ENCODE results near the gene FXR2. TPM values are rescaled to one million over a fixed set of nuclear protein-coding genes. Genes with fewer than 3 reads are reported as not detected.
A peak's percentile ranks its signal among the peaks of the same experiment; 100 is the strongest.

The FXR2 gene
- polyA plus RNA-seq, 6 donors from 2014 or later = 7.8 to 20.1 (median 12.5) TPM

DNA sequence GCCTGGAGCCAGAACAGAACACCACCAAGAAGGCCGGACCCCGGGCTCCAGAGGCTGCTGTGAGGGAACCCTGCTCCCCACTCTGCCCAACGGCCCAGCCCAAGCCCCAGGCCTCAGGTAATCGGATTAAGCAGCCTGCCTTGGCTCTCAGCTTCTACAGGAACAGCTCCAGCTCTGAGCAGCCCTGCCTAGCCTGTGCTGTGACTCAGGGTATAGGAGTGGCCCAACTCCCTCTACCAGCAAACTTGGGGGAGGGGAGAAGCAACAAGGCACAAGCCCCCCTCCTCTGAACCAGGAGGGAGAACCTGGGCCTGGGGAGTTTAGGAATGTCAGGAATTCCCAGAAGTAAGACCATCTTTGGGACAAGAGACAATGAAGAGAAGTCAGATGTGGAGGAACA lies 24.0 kb downstream of the FXR2 start:
- Mint-ChIP-seq H3K4me1 (peaks cover 5 to 10% (median 6%) of the 10 kb centered on the region in 3 donors), H3K9me3 (no peaks in the 10 kb centered on the region), H3K27ac (no peak overlapping the region), H3K27me3 (no peaks in the 10 kb centered on the region), H3K36me3 (peaks cover 13 to 30% of the 10 kb centered on the region in 2 donors), H3K4me3 (no peak overlapping the region)
- DNase-seq = no peak
- ATAC-seq (ENCODE audit: low read depth in 2 of 2) = no peak

DNA sequence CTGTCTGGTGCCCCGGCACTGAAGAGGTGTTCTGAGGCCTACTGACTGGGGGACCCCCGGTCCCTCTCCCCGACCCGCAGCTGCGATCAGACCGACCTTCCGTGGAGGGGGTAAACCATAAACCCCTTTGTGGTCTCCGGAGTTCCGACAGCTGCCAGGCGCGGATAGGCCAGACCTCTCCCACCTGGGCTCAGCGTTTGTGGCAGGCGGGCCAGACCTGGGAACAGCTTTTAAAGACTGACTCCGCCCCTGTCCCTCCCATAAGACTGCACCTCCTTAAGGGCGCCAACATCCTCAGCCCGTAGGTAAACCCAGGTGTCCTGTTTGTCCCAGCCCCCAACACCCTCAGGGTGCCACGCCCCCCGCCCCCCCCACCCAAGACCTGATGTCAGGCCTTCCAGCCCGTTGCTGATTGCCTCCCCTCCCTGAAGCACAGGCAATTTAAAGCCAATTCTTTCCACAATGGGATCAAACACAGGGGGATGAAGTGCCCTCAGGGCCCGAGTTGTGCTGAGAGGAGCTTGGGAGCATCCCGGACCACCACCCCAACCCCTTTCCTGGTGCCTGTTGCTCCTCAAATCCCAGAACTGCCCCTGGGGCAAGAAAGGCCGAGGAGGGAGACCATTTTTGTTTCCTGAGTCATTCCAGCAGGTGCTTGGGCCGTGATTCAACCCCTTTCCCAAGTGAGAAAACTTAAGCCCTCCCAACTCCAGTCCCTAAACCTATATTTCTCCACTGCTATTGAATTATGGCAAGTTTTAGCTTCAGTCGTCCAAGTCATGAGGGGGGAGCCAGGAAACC lies 24.6 kb downstream of the FXR2 start, which contains the start of gene SOX15:
Gene SOX15, minus strand, starts transcription at position 204 of the 801 bp plus-strand sequence. CDS start 418 bp downstream, outside the sequence.
- Mint-ChIP-seq H3K4me3 (peak within 1 kb of the TSS in 2 of 8 donors; percentile 24 to 66), H3K4me1 (peaks cover 6 to 14% (median 11%) of the 10 kb centered on the region in 3 donors), H3K36me3 (peaks cover 13 to 30% of the 10 kb centered on the region in 2 donors), H3K27ac (peak within 1 kb of the TSS in 1 of 6 donors; percentile 26), H3K27me3 (no peaks in the 10 kb centered on the region), H3K9me3 (no peaks in the 10 kb centered on the region)
- DNase-seq = no peak
- ATAC-seq (ENCODE audit: low read depth in 2 of 2) = no peak

DNA sequence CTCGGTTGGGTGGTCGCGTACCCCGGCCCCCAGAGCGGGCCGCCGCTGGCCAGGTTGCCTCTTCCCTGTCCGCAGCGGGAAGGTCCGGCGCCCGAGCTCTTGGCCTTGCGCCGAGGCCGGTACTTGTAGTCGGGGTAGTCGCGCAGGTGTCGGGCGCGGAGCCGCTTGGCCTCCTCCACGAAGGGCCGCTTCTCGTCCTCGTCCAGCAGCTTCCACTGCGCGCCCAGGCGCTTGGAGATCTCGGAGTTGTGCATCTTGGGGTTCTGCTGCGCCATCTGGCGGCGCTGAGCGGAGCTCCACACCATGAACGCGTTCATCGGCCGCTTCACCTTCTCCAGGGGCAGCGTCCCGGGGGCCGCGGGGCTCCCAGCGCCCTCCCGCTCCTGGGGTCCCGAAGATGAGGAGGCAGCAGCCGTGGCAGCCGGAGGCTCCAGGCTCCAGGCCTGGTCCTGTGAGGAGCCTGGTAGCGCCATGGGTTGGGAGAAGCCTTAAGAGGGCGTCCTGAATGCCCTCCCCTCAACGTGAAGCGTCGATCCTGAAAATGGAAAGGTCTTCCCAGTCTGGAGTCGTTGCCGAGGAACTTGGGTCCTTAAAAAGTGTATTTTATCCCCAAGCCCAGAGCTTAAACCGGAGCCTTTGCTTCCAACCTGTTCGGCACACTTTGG lies 25.4 kb downstream of the FXR2 start:
- ATAC-seq (ENCODE audit: low read depth in 2 of 2) = peak; percentile 93 to 97
- Mint-ChIP-seq H3K36me3 (peaks cover 11 to 28% of the 10 kb centered on the region in 2 donors), H3K9me3 (no peaks in the 10 kb centered on the region), H3K4me1 (peaks cover 13 to 19% (median 19%) of the 10 kb centered on the region in 3 donors), H3K27ac (no peak overlapping the region), H3K27me3 (no peaks in the 10 kb centered on the region), H3K4me3 (peak overlapping the region in 2 of 8 donors; percentile 24 to 66)
- DNase-seq = peak; percentile 58

DNA sequence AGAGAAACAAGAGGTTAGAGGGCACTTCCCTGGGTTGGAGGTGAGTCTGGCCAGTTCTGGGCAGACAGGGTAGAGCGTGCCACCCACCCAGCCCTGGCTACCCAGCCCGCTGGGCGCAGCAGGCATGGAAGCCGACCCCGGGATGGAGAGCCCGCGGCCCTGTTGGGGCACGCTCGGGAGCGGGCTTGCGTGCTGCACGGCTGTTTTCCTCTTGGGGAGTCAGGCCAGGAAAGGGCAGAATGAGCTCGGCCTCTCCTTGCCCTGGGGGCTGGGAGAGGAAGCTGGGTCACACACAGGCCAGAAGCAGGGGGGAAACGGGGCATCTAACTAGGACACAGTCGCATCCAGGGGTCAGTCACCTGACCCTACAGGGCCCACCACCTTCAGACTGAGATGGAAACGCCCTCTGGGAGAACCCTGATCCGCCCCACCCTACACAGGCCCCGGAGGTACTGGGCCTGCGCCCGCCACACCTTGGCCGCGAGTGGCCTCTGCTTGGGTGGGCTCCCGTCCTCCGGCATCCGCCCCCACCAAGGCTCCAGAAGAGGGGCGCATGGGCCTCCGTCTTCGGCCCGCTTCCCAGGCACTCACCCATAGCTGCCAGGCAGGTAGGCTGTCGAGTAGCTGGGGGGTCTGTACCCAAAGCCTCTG lies 26.0 kb downstream of the FXR2 start:
- H3K4me3 Mint-ChIP-seq = no peak overlapping the region
- ATAC-seq (ENCODE audit: low read depth in 2 of 2) (no peak), DNase-seq (no peak)
- peaks cover 15 to 25% (median 25%) of the 10 kb centered on the region in 3 donors for H3K4me1 Mint-ChIP-seq
- peak overlapping the region in 2 of 6 donors; percentile 63 to 71 for H3K27ac Mint-ChIP-seq
- no peaks in the 10 kb centered on the region for H3K27me3 Mint-ChIP-seq
- H3K9me3 Mint-ChIP-seq = no peaks in the 10 kb centered on the region
- H3K36me3 Mint-ChIP-seq = peaks cover 5 to 28% of the 10 kb centered on the region in 2 donors

- peak overlapping the region in 3 of 8 donors; percentile 47 to 67 (median 52) for H3K4me3 Mint-ChIP-seq
- H3K9me3 Mint-ChIP-seq = no peaks in the 10 kb centered on the region
- peaks cover 5 to 19% of the 10 kb centered on the region in 2 donors for H3K36me3 Mint-ChIP-seq
- ATAC-seq (ENCODE audit: low read depth in 2 of 2) (no peak), DNase-seq (no peak)
- no peak overlapping the region for H3K27ac Mint-ChIP-seq
- peaks cover 16 to 32% (median 21%) of the 10 kb centered on the region in 3 donors for H3K4me1 Mint-ChIP-seq
- H3K27me3 Mint-ChIP-seq = no peaks in the 10 kb centered on the region
These were observed 27.1 kb downstream of the FXR2 start for GRCh38 chr17:7587420-7588151.

- no peak for DNase-seq
- Mint-ChIP-seq H3K4me3 (peak overlapping the region in 2 of 8 donors; percentile 47 to 67), H3K27ac (no peak overlapping the region), H3K4me1 (peaks cover 24 to 39% (median 25%) of the 10 kb centered on the region in 3 donors), H3K27me3 (no peaks in the 10 kb centered on the region), H3K36me3 (peaks cover 0 to 14% of the 10 kb centered on the region in 2 donors), H3K9me3 (no peaks in the 10 kb centered on the region)
- ATAC-seq (ENCODE audit: low read depth in 2 of 2) = no peak
These were observed 27.9 kb downstream of the FXR2 start for GRCh38 chr17:7586673-7587419.

DNA sequence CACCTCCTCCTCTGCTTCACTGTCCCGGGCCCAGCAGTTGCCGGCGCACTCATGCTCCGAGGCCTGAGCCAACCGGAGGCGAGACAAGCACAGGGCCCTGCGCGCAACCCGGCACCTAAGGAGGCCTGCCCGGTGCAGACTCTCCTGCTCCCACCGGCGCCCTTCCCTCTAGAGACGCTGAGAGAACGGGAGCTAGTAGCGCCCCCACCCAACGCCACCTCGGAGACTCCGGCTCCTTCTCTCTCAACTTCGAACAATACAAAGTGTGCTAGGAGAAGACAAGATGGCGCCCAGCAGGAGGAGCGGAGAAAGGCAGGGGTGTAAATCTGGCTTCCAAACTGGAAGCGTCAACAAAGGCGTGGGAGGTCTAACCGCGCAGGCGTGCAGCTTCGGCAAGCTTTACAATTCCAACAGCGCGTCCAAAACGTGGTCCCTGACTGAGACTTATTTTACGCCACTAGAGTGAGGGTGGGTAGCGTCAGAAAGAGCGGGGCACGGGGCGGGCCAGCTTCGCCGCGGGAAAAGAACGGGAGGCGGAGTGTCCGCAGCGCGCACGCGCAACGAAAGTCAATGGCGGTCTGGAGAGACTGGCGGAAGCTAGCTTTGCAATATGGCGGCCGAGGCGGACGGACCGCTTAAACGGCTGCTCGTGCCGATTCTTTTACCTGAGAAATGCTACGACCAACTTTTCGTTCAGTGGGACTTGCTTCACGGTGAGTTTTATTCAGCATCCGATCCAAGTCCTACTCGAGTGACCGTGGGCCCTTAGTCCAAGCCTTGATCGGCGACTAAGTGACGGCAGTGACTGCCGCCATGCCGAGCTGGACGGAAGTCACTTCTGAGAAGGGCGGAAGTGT lies 31.2 kb downstream of the FXR2 start, which contains the start of gene MPDU1:
Gene MPDU1, plus strand, starts transcription at position 600 of the 857 bp plus-strand sequence. Its CDS starts 11 bp downstream, at position 611.
- peaks cover 0 to 14% of the 10 kb centered on the region in 2 donors for H3K36me3 Mint-ChIP-seq
- ATAC-seq (ENCODE audit: low read depth in 2 of 2) = peak; percentile 81 to 82
- H3K27ac Mint-ChIP-seq = peak within 1 kb of the TSS; percentile 98 to 100 (median 100)

DNA sequence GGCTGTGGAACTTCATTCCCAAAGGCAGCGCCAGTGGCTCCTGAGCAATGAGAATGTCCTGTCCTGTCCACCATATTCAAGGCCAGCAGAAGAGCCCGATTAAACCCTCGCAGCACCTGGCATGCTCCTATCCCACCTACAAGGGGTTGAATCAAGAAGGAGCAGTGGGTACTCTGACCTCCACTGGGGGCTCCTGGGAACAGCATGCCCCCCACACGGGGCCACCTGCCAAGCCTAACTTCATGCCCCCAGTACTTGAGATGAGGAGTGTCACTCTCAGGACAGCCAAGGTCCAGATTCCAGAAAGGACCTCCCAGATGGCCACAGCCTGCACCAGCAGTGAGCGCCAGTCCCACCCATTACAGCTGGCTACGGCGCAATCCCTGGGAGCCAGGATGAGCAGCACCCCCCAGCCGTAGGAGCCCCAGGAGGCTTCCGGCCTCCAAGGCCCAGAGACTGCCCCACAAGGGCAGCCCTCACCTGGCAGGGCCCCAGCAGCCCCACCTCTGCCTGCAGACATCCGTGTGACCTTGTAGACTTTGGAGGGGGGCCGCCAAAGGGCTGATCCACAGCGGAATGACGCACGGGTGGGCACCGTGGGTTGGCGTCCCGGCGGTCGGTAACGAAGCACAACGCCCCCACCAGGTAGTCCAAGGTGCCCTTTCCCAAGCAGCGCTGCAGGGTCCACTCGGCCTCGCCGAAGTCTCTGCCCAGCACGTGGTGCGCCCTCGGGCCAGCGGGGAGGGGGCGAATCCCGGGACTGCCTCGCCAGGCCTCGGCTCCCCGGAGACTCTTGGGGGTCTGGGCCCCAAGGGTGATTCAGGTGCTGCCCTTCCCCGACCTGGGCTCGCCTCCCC lies 32.1 kb downstream of the FXR2 start:
- H3K36me3 Mint-ChIP-seq = peaks cover 4 to 8% of the 10 kb centered on the region in 2 donors
- H3K4me3 Mint-ChIP-seq = peak overlapping the region; percentile 70 to 100 (median 94)
- peaks cover 51 to 77% (median 58%) of the 10 kb centered on the region in 3 donors for H3K4me1 Mint-ChIP-seq
- peak overlapping the region in 5 of 6 donors; percentile 47 to 98 (median 88) for H3K27ac Mint-ChIP-seq
- no peaks in the 10 kb centered on the region for H3K27me3 Mint-ChIP-seq
- ATAC-seq (ENCODE audit: low read depth in 2 of 2) = no peak
- no peaks in the 10 kb centered on the region for H3K9me3 Mint-ChIP-seq
- DNase-seq = no peak

More for the DNA sequence above, 31.2 kb downstream of the FXR2 start, which contains the start of gene MPDU1:
- H3K9me3 Mint-ChIP-seq = no peaks in the 10 kb centered on the region
- peaks cover 56 to 71% (median 56%) of the 10 kb centered on the region in 3 donors for H3K4me1 Mint-ChIP-seq
- no peaks in the 10 kb centered on the region for H3K27me3 Mint-ChIP-seq
- peak; percentile 94 for DNase-seq
- peak within 1 kb of the TSS; percentile 93 to 100 (median 99) for H3K4me3 Mint-ChIP-seq

DNA sequence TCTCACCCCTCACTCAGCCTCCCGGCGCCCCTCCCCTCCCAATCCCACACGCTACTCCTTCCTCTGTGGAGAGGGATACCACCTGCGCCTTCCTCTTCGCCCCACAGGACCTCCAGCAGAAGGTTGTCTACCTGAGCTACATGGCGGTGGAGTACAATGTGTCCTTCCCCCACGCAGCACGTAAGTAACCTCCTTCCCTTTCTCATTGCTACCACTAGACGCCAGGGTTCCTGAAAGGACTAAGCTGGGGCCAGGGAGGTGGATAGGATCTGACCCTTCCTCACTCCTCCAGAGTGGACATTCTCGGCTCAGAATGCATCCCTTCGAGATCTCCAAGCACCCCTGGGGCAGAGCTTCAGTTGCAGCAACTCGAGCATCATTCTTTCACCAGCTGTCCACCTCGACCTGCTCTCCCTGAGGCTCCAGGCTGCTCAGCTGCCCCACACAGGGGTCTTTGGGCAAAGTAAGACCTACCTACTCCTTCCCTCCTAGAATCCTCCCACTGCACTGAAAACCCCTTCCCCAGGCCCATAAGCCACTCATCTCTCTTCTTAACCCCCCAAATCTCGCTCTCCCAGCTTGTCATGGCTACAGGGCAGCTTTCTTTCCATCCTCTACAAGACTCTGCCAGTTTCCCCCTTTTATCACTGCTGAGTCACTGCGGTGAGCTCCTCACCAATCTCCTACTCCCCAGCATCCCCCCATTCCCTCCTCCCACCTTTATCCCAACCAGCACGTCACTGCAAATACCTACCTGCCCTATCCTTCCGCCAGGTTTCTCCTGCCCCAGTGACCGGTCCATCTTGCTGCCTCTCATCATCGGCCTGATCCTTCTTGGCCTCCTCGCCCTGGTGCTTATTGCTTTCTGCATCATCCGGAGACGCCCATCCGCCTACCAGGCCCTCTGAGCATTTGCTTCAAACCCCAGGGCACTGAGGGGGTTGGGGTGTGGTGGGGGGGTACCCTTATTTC lies 33.8 kb downstream of the FXR2 start:
- H3K4me3 Mint-ChIP-seq = peak overlapping the region; percentile 41 to 97 (median 70)
- ATAC-seq (ENCODE audit: low read depth in 2 of 2) (no peak), DNase-seq (no peak)
- peaks cover 8 to 17% of the 10 kb centered on the region in 2 donors for H3K36me3 Mint-ChIP-seq
- H3K27me3 Mint-ChIP-seq = no peaks in the 10 kb centered on the region
- no peaks in the 10 kb centered on the region for H3K9me3 Mint-ChIP-seq
- peak overlapping the region; percentile 47 to 96 (median 92) for H3K27ac Mint-ChIP-seq
- H3K4me1 Mint-ChIP-seq = peaks cover 51 to 90% (median 61%) of the 10 kb centered on the region in 3 donors
